Mesothelial cell of epicardium (in vitro differentiated cells): ENCODE data around the gene RAB7B. TPM values are rescaled to one million over a fixed set of nuclear protein-coding genes. Genes with fewer than 3 reads are reported as not detected.

Experiments used
- DNase-seq, 2 experiments: peaks; one replicate each; pipeline ENCODE4 v3.0.0; 2021; ENCODE audit warnings: low spot score in 2 of 2; ENCODE audit not compliant: unreplicated experiment in 2 of 2
- H3K27ac Mint-ChIP-seq: 2 replicates; pipeline ENCODE4 v1.8.0; 2021; ENCODE audit warnings: mixed read lengths
- H3K27me3 Mint-ChIP-seq: 2 replicates; pipeline ENCODE4 v1.8.0; 2021; ENCODE audit warnings: low read depth, mixed read lengths
- H3K36me3 Mint-ChIP-seq: 2 replicates; pipeline ENCODE4 v1.8.0; 2021; ENCODE audit warnings: mixed read lengths
- H3K4me1 Mint-ChIP-seq: 2 replicates; pipeline ENCODE4 v1.8.0; 2021; ENCODE audit warnings: mixed read lengths
- H3K4me3 Mint-ChIP-seq: 2 replicates; pipeline ENCODE4 v1.8.0; 2021; ENCODE audit warnings: mild to moderate bottlenecking, moderate library complexity, mixed read lengths
- H3K9me3 Mint-ChIP-seq: 2 replicates; pipeline ENCODE4 v1.8.0; 2021; ENCODE audit warnings: mixed read lengths
- CTCF ChIP-seq: fragments of 200-600 bp; sonication (generic); IDR thresholded peaks from one replicate; pipeline ENCODE4 v1.5.0; 2021; ENCODE audit warnings: antibody characterized with exemption; ENCODE audit not compliant: unreplicated experiment
- total RNA-seq: library from RNA; stranded (reverse); gene quantifications from 3 replicates; pipeline ENCODE4 v1.2.1, GENCODE V29; 2021

The RAB7B gene
- total RNA-seq, 1 donor from 2014 or later, result 1.5 TPM

DNA sequence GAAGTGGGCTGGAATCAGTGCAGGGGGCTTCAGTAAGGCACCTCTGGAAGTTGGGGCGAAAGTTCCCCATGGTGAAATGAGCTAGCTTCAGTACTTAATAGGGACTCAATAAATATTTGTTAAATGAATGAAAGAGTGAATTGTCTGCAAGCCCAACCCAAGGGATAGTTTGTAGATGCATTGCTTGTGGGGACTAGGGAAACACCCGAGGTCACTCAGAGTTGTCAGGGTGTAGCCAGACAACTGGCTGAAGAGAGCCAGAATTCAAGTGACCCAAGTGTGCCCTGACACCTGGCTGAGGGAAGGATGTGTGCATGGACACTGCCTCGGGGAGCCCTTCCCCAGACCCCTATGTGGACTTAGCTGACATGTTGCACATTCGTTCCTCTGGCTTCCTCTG lies 58.7 kb downstream of the RAB7B start:
- no peak for DNase-seq
- Mint-ChIP-seq H3K27ac (no peak overlapping the region), H3K36me3 (no peaks in the 10 kb centered on the region), H3K27me3 (peaks cover 46% of the 10 kb centered on the region), H3K4me1 (peaks cover 2% of the 10 kb centered on the region), H3K9me3 (no peaks in the 10 kb centered on the region), H3K4me3 (no peak overlapping the region)
- TF ChIP-seq CTCF, result no peak

DNA sequence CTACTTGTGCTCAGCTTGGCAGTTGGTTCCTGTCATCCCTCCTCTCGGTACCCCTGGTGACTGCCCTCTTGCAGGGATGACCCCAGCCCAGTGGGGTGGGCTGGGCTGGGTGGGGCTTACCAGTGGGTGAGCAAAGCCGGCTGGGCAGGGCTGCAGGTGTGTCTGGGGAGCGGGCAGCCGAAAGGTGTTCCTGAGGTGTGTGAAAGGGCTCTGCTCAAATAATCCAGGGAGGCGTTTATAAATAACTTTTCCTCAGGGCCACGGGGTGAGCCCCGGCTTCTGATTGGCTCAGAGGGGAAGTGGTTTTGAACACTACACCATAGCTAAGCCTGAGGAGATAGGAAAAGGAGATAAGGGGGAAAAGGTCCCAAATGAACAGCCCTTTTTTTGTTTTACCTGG lies 60.0 kb downstream of the RAB7B start, which contains the start of gene SLC26A9:
SLC26A9 (minus strand) TSS at position 212 of the 400 bp plus-strand sequence. CDS start 7,636 bp downstream, outside the sequence.
- no peak for DNase-seq
- Mint-ChIP-seq H3K27me3 (peaks cover 47% of the 10 kb centered on the region), H3K4me3 (no peak within 1 kb of the TSS), H3K27ac (no peak within 1 kb of the TSS), H3K36me3 (no peaks in the 10 kb centered on the region), H3K4me1 (peaks cover 2% of the 10 kb centered on the region), H3K9me3 (no peaks in the 10 kb centered on the region)
- TF ChIP-seq CTCF, result no peak

GRCh38 chr1:205942631-205943159 lies 60.5 kb downstream of the RAB7B start:
- H3K27me3 Mint-ChIP-seq, result peaks cover 50% of the 10 kb centered on the region
- H3K27ac Mint-ChIP-seq, result no peak overlapping the region
- no peaks in the 10 kb centered on the region for H3K36me3 Mint-ChIP-seq
- peaks cover 2% of the 10 kb centered on the region for H3K4me1 Mint-ChIP-seq
- no peaks in the 10 kb centered on the region for H3K9me3 Mint-ChIP-seq
- TF ChIP-seq CTCF, result no peak
- H3K4me3 Mint-ChIP-seq, result no peak overlapping the region
- DNase-seq, result no peak

GRCh38 chr1:205940710-205941109 lies 62.5 kb downstream of the RAB7B start:
- no peak overlapping the region for H3K27ac Mint-ChIP-seq
- no peak for TF ChIP-seq CTCF
- no peaks in the 10 kb centered on the region for H3K36me3 Mint-ChIP-seq
- no peaks in the 10 kb centered on the region for H3K9me3 Mint-ChIP-seq
- H3K4me1 Mint-ChIP-seq, result peaks cover 14% of the 10 kb centered on the region
- peaks cover 31% of the 10 kb centered on the region for H3K27me3 Mint-ChIP-seq
- DNase-seq, result no peak
- H3K4me3 Mint-ChIP-seq, result no peak overlapping the region

DNA sequence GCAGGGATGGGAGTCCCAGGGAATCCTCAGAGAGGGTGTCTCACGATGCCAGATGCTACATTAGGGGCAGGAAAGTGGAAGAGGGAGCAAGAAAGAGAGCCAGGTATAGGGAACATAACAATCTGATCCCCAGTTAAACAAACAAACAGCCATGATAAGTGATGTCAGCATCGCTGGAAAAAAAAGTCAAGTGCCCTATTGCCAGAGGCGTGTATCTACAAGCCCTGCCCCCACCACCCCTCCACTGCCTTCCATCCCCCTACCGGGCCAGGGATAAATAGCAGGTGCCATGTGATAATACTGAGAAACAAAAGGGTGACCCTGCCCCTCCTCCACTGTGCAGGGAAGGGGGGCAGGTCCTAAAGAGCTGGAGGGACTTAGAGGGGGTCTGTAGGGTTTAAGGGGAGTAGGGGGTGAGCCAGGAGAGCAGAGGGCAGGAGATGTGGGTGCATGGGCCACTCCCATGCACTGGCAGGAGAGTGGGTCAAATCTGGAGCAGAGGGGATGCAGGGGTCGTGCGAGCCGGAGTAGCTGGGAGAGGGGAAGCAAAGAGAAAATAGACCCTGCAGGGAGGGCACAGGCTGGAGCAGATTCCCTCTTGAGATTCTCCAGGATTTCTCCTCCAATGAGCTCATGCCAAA lies 63.4 kb downstream of the RAB7B start:
- Mint-ChIP-seq H3K4me1 (peaks cover 14% of the 10 kb centered on the region), H3K36me3 (no peaks in the 10 kb centered on the region), H3K27ac (no peak overlapping the region), H3K27me3 (peaks cover 22% of the 10 kb centered on the region), H3K9me3 (no peaks in the 10 kb centered on the region), H3K4me3 (no peak overlapping the region)
- no peak for DNase-seq
- peak; percentile 19 for TF ChIP-seq CTCF
